Endothelial cell of umbilical vein (primary cell): ENCODE data around the gene AGPAT2.

Experiments
- CTCF ChIP-seq, 2 donors: IDR thresholded peaks; 1 replicate in 1 of 2; 2 replicates in 1 of 2; pipeline ENCODE4 v1.5.1; 2011; ENCODE audit warnings: low read length in 2 of 2, mild to moderate bottlenecking in 2 of 2, moderate library complexity in 2 of 2, control low read depth in 1 of 2, inconsistent platforms in 1 of 2, low read depth in 1 of 2; ENCODE audit not compliant: insufficient read depth in 1 of 2; ENCODE audit errors: extremely low read depth in 1 of 2
- EZH2 ChIP-seq: IDR thresholded peaks from 2 replicates; pipeline ENCODE4 v1.6.1; 2012; ENCODE audit warnings: borderline replicate concordance, low read depth, mild to moderate bottlenecking, moderate library complexity, low read length, inconsistent platforms; ENCODE audit not compliant: severe bottlenecking
- JUN ChIP-seq: IDR thresholded peaks from 2 replicates; pipeline ENCODE4 v1.6.1; 2011; ENCODE audit warnings: borderline replicate concordance, low read depth; ENCODE audit not compliant: insufficient read length, insufficient read depth
- POLR2A ChIP-seq: IDR thresholded peaks from 2 replicates; pipeline ENCODE4 v1.6.1; 2012; ENCODE audit warnings: low read depth, mild to moderate bottlenecking, control low read depth, low read length
- POLR2AphosphoS5 ChIP-seq: IDR thresholded peaks from 2 replicates; pipeline ENCODE4 v1.6.1; 2012; ENCODE audit warnings: low read depth, mild to moderate bottlenecking, control low read depth, low read length, moderate library complexity; ENCODE audit not compliant: insufficient read depth
- TF ChIP-seq, protein P1 (sequence below): IDR thresholded peaks from 2 replicates; pipeline ENCODE4 v1.6.1; 2011; ENCODE audit not compliant: insufficient read depth, insufficient read length

GRCh38 chr9:136690104-136690805, 3.0 kb upstream of the AGPAT2 start:
- TF ChIP-seq CTCF (IDR thresholded peaks at IDR 0.05; ENCODE audit: extremely low read depth in 1 of 2, insufficient read depth in 1 of 2, low read depth in 1 of 2, low read length in 2 of 2) (no peak), POLR2A (no peak), POLR2AphosphoS5 (no peak), EZH2 (no peak), JUN (no peak)
- TF ChIP-seq, protein P1, sequence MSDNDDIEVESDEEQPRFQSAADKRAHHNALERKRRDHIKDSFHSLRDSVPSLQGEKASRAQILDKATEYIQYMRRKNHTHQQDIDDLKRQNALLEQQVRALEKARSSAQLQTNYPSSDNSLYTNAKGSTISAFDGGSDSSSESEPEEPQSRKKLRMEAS, result no peak
